K562 (cell line): Measurements from ENCODE around the gene YBX1. TPM values are rescaled to one million over a fixed set of nuclear protein-coding genes. Genes with fewer than 3 reads are reported as not detected.

ENCODE experiments used
- ARNT ChIP-seq, 2 experiments: fragments of 450-650 bp; IDR thresholded peaks; 2 replicates each; pipeline ENCODE4 v1.6.1; 2016; ENCODE audit warnings: mild to moderate bottlenecking in 1 of 2
- CBX8 ChIP-seq: fragments of 200-600 bp; sonication (generic); IDR thresholded peaks from 2 replicates; pipeline ENCODE4 v1.6.1; 2012; ENCODE audit warnings: borderline replicate concordance, mixed run types, low read depth, mild to moderate bottlenecking, moderate library complexity, mixed read lengths, low read length, control low read depth, inconsistent platforms; ENCODE audit not compliant: poor library complexity, severe bottlenecking; ENCODE audit errors: extremely low read depth
- HNRNPK ChIP-seq: fragments of 200-400 bp; formaldehyde crosslinking; IDR thresholded peaks from one replicate; pipeline ENCODE4 v1.6.1; 2018; ENCODE audit warnings: mild to moderate bottlenecking, low read depth, low read length; ENCODE audit not compliant: poor library complexity, severe bottlenecking
- HSF4 ChIP-seq: fragments of 250-450 bp; sonication (Bioruptor Pico); IDR thresholded peaks from 2 replicates; pipeline ENCODE4 v2.1.2; 2022; ENCODE audit warnings: mild to moderate bottlenecking, moderate library complexity, borderline replicate concordance
- MYNN ChIP-seq, 2 experiments: sonication (generic); formaldehyde crosslinking in 1 of 2; IDR thresholded peaks; 2 replicates each; pipeline versions ENCODE4 v1.5.0 to v1.6.1; 2016 to 2020; ENCODE audit warnings: antibody characterized with exemption in 1 of 2, missing genetic modification reagents in 1 of 2
- NELFE ChIP-seq: IDR thresholded peaks from 2 replicates; pipeline ENCODE4 v1.6.1; 2011; ENCODE audit warnings: mild to moderate bottlenecking; ENCODE audit not compliant: insufficient read depth, insufficient read length
- POLR3G ChIP-seq: IDR thresholded peaks from 2 replicates; pipeline ENCODE4 v1.6.1; 2011; ENCODE audit not compliant: insufficient read length, insufficient replicate concordance; ENCODE audit errors: extremely low read depth
- TAL1 ChIP-seq: fragments of 450-650 bp; IDR thresholded peaks from 2 replicates; pipeline ENCODE4 v1.6.1; 2016; ENCODE audit warnings: mild to moderate bottlenecking
- THRAP3 ChIP-seq: fragments of 450-650 bp; IDR thresholded peaks from 2 replicates; pipeline ENCODE4 v1.6.1; 2016; ENCODE audit warnings: mild to moderate bottlenecking, inconsistent platforms, borderline replicate concordance
- ZNF140 ChIP-seq: fragments of 250-450 bp; sonication (Bioruptor Pico); IDR thresholded peaks from 2 replicates; pipeline ENCODE4 v1.8.0; 2021; ENCODE audit warnings: moderate library complexity, mild to moderate bottlenecking, inconsistent platforms
- ZNF518B ChIP-seq: fragments of 250-450 bp; sonication (Bioruptor Pico); IDR thresholded peaks from 2 replicates; pipeline ENCODE4 v1.5.0; 2021; ENCODE audit warnings: mild to moderate bottlenecking, moderate library complexity
- polyA plus RNA-seq, 8 experiments: library from polyadenylated mRNA; depleted of rRNA in 4 of 8; stranded (reverse) in 5 of 8; unstranded in 3 of 8; fragments of >200 nt; fragmentation: Nextera tagmentation in 2 of 8; fragmentation: Illumina TruSeq in 1 of 8; extraction: Ambion mirVana in 2 of 8; extraction: Trizol in 1 of 8; gene quantifications; 2 replicates each; pipeline versions ENCODE4 v1.2.1 to v1.2.3, GENCODE V29; 2011 to 2014; ENCODE audit warnings: inconsistent platforms in 1 of 8, missing spikeins in 1 of 8
- total RNA-seq, 7 experiments: library from RNA; depleted of rRNA in 6 of 7; stranded (reverse); fragments of >200 nt in 6 of 7; fragmentation: Illumina TruSeq in 2 of 7; extraction: Trizol in 2 of 7; gene quantifications; 2 replicates each; pipeline versions ENCODE4 v1.2.1 to v1.2.3, GENCODE V29; 2011 to 2021; ENCODE audit warnings: low replicate concordance in 1 of 7
- TF ChIP-seq, protein P1 (sequence below): sonication (generic); formaldehyde crosslinking; IDR thresholded peaks from 2 replicates; pipeline ENCODE4 v1.8.1; 2023; ENCODE audit warnings: mild to moderate bottlenecking, missing genetic modification reagents
- TF ChIP-seq, protein P2 (sequence below): fragments of 450-650 bp; formaldehyde crosslinking; IDR thresholded peaks from 2 replicates; pipeline ENCODE4 v1.4.0; 2020; ENCODE audit warnings: mild to moderate bottlenecking, mixed read lengths
- TF ChIP-seq, protein P3 (sequence below): fragments of 200-400 bp; formaldehyde crosslinking; IDR thresholded peaks from 2 replicates; pipeline ENCODE4 v1.6.1; 2017; ENCODE audit warnings: mild to moderate bottlenecking, low read depth, low read length, moderate library complexity
- TF ChIP-seq, protein P4 (sequence below): fragments of 250-450 bp; sonication (Bioruptor Pico); IDR thresholded peaks from 2 replicates; pipeline ENCODE4 v1.4.0; 2020; ENCODE audit warnings: borderline replicate concordance

The YBX1 gene
- total and polyA plus RNA-seq, 9 of the 15 experiments (the other 6 are each of a cell fraction or from before 2014, with no cell fraction given), result 363 to 1,955 (median 1,216) TPM

- TF ChIP-seq, protein P1, sequence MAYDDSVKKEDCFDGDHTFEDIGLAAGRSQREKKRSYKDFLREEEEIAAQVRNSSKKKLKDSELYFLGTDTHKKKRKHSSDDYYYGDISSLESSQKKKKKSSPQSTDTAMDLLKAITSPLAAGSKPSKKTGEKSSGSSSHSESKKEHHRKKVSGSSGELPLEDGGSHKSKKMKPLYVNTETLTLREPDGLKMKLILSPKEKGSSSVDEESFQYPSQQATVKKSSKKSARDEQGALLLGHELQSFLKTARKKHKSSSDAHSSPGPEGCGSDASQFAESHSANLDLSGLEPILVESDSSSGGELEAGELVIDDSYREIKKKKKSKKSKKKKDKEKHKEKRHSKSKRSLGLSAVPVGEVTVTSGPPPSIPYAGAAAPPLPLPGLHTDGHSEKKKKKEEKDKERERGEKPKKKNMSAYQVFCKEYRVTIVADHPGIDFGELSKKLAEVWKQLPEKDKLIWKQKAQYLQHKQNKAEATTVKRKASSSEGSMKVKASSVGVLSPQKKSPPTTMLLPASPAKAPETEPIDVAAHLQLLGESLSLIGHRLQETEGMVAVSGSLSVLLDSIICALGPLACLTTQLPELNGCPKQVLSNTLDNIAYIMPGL, result no peak
- TF ChIP-seq MYNN (IDR thresholded peaks at IDR 0.05), result no peak
- TF ChIP-seq MYNN (CRISPR knock-in tag; IDR thresholded peaks at IDR 0.05), result no peak
- TF ChIP-seq, protein P2, sequence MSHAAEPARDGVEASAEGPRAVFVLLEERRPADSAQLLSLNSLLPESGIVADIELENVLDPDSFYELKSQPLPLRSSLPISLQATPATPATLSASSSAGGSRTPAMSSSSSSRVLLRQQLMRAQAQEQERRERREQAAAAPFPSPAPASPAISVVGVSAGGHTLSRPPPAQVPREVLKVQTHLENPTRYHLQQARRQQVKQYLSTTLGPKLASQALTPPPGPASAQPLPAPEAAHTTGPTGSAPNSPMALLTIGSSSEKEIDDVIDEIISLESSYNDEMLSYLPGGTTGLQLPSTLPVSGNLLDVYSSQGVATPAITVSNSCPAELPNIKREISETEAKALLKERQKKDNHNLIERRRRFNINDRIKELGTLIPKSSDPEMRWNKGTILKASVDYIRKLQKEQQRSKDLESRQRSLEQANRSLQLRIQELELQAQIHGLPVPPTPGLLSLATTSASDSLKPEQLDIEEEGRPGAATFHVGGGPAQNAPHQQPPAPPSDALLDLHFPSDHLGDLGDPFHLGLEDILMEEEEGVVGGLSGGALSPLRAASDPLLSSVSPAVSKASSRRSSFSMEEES (CRISPR knock-in tag), result 0 out of 2 replicates have a peak, but pooled peaks have one; percentile 9
- no peak for TF ChIP-seq ZNF140 (CRISPR knock-in tag)
- no peak for TF ChIP-seq HSF4 (CRISPR knock-in tag)
- TF ChIP-seq, protein P3, sequence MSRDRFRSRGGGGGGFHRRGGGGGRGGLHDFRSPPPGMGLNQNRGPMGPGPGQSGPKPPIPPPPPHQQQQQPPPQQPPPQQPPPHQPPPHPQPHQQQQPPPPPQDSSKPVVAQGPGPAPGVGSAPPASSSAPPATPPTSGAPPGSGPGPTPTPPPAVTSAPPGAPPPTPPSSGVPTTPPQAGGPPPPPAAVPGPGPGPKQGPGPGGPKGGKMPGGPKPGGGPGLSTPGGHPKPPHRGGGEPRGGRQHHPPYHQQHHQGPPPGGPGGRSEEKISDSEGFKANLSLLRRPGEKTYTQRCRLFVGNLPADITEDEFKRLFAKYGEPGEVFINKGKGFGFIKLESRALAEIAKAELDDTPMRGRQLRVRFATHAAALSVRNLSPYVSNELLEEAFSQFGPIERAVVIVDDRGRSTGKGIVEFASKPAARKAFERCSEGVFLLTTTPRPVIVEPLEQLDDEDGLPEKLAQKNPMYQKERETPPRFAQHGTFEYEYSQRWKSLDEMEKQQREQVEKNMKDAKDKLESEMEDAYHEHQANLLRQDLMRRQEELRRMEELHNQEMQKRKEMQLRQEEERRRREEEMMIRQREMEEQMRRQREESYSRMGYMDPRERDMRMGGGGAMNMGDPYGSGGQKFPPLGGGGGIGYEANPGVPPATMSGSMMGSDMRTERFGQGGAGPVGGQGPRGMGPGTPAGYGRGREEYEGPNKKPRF, result no peak
- TF ChIP-seq THRAP3, result 0 out of 2 replicates have a peak, but pooled peaks have one; percentile 24
- 0 out of 2 replicates have a peak, but pooled peaks have one; percentile 24 for TF ChIP-seq TAL1
- TF ChIP-seq, protein P4, sequence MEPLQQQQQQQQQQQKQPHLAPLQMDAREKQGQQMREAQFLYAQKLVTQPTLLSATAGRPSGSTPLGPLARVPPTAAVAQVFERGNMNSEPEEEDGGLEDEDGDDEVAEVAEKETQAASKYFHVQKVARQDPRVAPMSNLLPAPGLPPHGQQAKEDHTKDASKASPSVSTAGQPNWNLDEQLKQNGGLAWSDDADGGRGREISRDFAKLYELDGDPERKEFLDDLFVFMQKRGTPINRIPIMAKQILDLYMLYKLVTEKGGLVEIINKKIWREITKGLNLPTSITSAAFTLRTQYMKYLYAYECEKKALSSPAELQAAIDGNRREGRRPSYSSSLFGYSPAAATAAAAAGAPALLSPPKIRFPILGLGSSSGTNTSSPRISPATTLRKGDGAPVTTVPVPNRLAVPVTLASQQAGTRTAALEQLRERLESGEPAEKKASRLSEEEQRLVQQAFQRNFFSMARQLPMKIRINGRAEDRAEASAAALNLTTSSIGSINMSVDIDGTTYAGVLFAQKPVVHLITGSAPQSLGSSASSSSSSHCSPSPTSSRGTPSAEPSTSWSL, result no peak
- no peak for TF ChIP-seq NELFE
- TF ChIP-seq POLR3G, result no peak
- no peak for TF ChIP-seq CBX8
- TF ChIP-seq ARNT (IDR thresholded peaks at IDR 0.05), result peak in 1 of 2 experiments; percentile 65; a peak in 1 of 4 replicates
- TF ChIP-seq HNRNPK, result no peak
- no peak for TF ChIP-seq ZNF518B (CRISPR knock-in tag)
Observed at GRCh38 chr1:42681741-42682483, at the start of gene YBX1 (continued).
